HS-5 (cell line): ENCODE measurements around the gene KRTAP5-3.
"Not testable (repeated sequence)": the region's sequence is repeated elsewhere in the genome, so short reads cannot be mapped to it uniquely, and the experiment has no call there.

Experiments
- DNase-seq: peaks from one replicate; pipeline ENCODE4 v3.0.0-alpha.2; 2012; ENCODE audit warnings: low read depth

KRTAP5-3 gene

GRCh38 chr11:1581976-1582375 is 26.3 kb downstream of the KRTAP5-3 start:
- DNase-seq = no peak

DNA sequence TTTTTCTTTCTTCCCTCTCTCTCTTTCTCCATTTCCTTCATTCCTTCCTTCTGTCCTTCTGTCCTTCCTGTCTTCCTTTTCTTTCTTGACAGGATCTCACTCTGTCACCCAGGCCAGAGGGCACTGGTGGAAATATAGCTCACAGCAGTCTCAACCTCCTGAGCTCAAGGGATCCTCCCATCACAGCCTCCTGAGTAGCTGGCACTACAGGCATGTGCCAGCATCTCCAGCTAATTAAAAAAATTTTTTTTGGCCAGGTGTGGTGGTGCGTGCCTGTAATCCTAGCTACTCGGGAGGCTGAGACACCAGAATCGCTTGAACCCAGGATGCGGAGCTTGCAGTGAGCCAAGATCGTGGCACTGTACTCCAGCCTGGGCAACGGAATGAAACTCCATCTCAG is 31.4 kb downstream of the KRTAP5-3 start:
- no peak for DNase-seq

DNA sequence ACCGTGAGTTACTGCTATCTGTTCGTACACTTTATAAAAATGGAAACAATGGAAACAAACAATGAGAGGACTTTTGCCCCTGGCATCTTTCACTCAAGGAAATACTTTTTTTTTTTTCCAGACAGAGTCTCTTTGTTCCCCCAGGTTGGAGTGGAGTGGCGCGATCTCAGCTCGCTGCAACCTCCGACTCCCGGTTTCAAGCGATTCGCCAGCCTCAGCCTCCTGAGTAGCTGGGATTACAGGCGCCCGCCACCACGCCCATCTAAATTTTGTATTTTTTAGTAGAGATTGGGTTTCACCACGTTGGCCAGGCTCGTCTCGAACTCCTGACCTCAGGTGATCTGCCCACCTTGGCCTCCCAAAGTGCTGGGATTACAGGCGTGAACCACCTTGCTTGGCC is 32.5 kb downstream of the KRTAP5-3 start:
- DNase-seq = not testable (repeated sequence)

GRCh38 chr11:1574933-1575242 is 33.4 kb downstream of the KRTAP5-3 start:
- DNase-seq = no peak

GRCh38 chr11:1574238-1574932 is 33.9 kb downstream of the KRTAP5-3 start:
- no peak for DNase-seq

DNA sequence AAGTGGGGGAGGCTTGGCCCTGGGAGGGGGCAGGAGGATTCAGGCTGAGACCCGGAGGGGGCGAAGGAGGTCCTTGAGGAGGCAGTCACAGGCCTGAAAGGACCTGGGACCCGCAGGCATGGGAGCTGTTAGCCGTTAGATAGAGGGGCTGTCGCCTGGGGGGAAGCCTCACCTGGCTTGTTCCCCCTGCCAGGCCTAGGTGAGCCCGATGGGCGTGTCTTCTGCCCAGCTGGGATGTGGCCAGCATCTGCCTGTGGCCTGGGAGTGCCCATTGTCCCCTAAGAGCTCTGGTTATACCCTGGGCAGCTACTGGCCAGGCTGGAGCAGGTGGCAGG is 34.4 kb downstream of the KRTAP5-3 start:
- no peak for DNase-seq

DNA sequence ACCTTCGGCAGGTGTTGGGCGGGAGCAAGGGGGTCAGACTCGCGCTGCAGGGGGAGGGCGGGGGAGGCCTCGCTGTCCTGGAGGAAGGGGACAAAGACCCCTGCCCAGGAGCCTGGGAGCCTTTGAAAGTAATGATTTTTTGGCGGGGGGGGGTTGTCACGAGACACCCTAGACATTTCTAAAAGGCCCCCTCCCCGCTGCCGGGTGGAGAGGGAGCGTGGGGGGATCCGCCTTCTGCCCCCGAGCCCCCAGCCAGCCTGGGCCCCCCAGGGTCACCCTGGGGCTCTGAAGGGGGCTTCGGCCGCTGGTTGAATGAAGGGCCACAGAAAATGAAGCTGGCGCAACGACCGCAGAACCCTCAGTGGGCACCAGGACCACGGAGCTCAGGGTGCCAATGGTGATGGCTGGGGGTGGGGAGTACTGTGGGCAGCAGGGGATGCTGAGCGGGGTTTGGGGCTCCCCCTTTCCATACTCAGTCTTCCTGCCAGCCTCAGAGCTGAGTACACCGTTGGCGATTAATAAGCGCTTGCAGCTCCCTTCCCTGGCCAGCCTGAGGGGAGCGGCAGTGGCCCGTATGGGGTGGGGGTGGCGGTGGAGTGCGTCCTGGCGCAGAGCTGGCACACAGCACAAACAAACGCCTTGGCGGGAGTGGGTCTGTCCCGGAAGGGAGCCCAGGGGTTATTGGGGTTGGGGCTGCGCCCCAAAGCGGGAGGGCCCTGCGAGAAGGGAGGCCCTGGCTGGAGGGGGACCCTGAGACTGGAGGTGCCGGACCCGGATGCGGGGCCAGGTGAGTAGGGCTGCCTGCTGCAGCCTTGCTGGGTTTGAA is 35.0 kb downstream of the KRTAP5-3 start:
- DNase-seq = no peak

DNA sequence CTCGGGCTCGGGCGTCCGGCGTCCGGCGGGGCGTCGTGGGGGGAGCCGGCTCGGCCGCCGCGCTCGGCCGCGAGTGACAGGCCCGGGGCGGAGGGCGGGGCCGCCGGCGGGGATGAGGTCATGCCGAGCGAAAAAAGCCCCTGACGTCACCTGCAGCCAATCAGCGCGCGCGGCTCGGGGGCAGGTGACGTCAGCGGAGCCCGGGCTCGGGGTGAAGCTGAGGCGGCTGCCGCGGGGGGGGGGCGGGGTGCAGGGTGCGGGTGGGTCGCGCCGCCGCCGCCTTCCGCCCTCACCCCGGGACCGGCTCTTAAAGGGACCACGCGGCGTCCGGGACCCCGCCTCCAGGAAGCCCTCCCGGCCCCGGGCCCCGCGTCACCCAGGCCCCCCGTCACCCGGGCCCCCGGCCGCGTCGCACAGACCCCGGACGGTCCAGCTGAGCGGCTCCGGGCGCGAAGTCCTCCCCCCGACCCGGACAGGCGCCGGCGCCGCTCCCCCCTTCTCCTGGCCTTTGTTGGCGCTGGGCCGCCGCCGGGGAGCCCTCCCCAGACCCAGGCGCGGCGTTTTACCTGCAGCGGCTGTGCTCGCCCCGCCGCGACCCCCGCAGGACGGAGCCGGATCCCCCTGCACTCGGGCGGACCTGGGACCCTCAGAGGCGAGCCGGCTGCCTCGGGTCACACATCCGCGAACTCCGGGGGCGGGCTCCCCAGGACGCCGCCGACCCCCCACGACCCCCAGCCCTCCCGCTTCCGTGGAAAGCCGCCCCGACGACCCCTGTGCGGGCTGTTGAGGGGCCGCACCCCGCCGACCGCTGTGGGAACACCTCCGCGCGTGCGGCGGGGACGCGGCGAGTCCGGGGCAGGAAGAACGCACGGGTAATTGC is 35.8 kb downstream of the KRTAP5-3 start, which contains the start of gene DUSP8:
DUSP8 (minus strand) TSS at position 75 of the 880 bp plus-strand sequence. CDS start 6,445 bp downstream, outside the sequence.
- no peak for DNase-seq

- DNase-seq = no peak
Observed at GRCh38 chr11:1571760-1572196, 36.5 kb downstream of the KRTAP5-3 start.

DNA sequence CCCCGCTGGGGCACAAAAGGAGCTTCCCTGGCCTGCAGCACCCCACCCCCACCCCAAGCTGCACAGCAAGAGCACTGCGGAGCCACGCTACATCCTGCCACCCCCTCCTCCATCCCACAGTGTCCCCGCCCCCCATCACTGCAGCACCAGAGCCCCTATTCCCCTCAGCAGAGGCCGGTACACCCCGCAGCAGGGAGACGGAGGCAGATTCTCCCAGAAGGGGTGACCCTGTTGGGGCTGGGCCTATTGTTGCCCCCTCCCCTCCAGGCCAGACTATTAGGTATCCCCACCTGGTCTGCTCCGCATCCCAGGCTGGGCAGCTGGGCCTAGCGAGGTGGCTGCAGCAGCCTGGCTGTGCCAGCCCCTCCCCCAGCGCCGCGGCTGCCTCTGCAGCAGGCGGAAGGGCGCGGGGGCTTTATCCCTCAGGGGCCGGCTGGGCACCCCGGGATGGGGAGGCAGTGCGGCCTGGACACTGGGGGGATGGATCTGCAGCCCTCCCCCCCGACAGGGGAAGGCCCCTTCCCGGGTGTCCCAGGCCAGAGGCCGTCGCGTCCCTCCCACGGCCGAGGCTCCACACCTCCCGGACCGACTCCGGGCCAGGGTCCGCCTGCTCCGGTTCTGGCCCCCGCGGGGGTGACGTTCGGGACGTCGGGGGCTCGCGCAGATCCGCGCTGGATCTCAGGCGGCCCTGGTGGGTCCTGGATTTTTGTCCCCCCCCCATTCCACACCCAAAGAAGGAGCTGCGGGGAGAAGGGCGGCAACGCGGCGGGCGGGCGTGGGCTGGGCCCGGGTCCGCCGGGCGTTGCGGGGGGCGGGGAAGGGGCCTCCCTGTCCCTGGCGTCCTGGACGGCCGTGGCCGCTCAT is 37.1 kb downstream of the KRTAP5-3 start:
- no peak for DNase-seq

GRCh38 chr11:1570531-1570895 is 37.8 kb downstream of the KRTAP5-3 start:
- no peak for DNase-seq

DNA sequence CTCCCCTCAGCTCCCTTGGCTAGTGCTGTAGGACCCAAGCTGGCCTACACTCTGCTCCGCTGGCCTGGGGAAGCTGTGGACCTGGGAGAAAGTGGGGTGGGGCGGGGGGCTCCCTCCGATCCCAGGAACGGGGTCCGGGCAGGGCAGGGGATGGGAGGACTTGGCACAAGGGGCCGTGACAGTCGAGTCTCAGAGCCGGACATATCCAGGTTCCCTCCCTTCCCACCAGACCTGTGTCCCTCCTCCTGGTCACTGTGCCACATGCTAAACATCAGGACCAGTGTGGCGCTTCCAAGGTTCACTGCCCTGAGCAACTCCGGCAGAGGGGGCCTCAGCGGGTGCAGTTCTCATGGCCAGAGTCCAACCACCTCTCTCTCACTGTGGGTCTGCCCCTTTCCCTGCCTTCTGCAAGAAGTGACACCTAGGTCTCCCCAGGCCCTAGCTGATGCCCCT is 38.2 kb downstream of the KRTAP5-3 start:
- no peak for DNase-seq

- DNase-seq = no peak
Observed at GRCh38 chr11:1569251-1569780, 38.9 kb downstream of the KRTAP5-3 start.

DNA sequence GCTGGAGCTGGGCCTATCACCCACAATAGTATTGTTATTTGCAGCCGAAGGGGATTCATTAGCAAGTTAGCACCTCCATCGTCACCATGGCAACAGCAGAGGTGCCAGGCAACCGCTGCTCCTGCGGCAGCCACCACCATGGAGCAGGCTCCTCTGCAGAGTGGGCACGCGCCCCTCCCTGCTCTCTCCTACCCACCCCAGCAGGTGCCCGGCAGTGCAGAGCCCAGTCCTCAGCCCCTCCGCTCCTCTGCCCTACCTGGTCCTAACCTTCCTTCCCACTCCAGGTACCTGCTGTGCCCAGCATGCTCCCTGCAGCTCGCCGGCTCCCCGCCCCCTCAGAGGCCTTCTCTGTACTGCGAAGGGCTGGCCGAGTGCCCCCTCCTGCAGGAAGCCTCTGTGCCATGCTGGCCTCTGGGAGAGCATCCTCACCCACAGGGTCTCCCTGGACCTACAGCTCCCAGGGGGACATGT is 39.8 kb downstream of the KRTAP5-3 start:
- no peak for DNase-seq

DNA sequence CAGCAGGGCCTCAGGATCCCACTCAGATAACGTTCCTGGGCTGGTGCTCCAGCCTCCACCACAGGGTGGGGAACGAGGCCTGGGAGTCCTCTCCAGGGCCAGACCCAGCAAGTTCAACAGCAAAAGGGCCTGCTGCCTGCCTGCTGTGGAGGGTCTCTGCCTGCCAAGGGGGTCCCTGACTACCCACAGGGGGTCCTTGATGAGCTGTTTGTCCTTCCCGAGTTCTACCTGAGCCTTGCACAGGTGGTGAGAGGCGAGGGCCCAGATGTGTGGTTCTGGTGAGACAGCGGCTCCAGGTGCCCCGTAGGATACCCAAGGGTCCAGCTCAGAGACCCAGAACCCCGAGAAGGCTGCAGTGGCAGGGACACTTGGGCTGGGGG is 40.6 kb downstream of the KRTAP5-3 start:
- DNase-seq = no peak

DNA sequence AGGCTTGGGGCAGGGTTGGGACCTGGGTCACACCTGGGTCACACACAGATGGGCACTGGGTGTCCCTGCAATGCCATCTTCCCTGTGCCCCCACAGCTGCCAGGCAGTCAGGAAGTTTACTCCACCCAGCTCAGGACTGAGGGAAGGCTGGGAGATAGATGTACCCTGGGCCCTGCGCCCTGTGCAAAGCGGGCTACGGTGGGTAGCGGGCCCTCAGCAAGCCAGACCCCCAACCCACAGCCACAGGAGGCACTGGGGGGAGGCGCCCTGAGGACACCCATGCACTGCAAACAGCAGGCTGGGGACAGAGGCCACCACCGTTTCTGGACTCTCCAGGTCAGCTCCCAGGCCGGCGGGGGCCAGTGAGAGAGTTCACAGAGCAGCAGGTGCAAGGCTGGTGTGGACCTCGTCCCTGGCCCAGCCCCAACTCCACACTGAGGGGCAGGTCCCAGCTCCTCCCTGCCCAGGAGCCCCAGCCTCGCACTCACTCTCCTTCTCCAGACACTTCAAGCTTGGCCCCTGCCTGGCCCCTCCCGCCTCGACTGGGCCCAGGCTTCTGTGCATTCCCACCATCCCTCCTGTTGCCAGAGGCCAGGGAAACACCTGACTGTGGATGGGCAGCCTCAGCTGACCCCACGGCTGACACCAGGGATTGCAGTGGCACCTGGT is 41.1 kb downstream of the KRTAP5-3 start:
- DNase-seq = no peak

DNA sequence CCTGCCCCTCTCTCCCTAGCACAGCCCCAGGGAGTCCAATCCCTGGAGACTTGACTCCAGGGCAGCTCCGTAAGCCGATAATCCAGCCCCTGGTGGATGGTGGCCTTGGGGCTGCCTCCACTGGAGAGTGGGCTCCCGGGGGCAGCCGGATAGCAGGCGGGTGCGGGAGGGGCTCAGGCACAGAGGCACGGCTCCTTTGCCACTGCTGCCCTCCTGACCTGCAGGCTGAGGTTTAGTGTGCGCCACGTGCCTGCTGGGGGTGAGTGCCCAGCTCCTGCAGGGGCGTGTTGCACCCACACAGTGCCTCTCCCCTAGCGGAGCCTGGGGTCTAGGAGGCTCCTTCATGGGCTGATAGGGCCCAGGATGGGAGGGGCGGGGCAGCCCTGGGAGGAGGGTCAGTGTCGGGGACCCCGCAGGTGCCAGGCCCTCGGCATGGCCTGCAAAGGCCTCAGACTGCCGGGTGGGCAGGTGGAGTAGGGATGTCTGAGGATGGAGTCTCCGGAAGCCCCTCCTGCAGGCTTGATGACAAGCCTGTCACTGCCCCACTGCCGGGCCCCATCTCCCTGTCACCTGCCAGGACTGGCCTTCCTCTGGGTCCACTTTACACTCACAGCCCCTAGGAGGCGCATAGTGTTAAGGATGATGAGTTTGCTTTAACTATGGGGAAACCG is 41.7 kb downstream of the KRTAP5-3 start:
- no peak for DNase-seq

DNA sequence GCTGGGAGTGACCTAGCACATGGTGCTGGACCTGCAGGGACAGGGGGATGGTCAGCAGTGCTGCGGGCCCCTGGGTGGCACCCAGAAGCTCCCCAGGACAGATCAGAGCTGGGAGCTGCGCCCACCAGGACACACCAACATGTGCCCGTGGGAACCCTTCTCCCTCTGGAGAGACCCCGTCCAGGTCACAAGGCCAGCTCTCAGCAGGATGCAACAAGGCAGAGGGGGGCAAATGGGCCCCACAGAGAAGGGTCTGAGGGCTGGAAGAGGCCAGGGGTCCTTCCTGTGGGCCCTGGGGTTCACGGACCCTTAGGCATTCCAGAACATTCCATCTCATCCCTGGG is 42.4 kb downstream of the KRTAP5-3 start:
- DNase-seq = no peak

DNA sequence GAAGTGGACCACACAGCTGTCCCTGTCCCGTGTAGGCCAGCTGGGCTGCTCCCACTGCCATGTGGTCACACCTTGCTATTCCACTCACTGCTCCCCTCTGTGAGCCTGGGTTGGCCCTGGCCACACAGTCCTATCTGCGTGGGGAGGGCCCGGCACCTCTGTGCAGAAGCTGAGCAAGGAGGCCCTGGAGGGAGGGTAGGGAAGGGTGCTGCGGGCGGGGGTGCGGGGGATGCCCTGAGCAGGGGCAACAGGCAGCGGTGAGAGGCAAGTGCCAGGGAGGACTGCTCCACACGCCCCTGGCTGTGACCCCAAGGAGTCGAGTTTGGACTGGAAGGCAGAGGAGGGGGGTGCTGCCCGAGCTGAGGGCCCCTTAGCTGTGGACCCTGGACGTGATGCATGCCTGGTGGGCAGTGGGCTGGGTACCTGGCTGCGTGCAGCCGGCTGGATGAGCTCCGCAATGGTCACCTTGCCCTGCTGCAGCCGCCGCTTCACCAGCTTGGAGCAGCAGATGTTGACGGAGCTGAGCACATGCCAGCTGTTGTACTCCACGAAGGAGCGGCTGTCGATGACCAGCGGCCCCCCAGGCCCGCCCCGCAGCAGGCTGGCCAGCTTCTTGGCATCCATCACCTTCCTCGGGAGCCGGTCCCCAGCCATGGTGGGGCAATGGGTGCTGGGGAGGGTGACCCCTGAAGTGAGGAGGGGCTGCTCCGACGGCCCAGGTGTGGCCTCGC is 42.9 kb downstream of the KRTAP5-3 start:
- no peak for DNase-seq
